ENCODE measurements around the gene TMEM43. TPM values are rescaled to one million over a fixed set of nuclear protein-coding genes. Genes with fewer than 3 reads are reported as not detected.

Gene TMEM43
- total RNA-seq, 1 experiment from 2014 or later = 120 TPM

GRCh38 chr3:14144423-14145075, 19.7 kb downstream of the TMEM43 start:
- Mint-ChIP-seq H3K27me3 (ENCODE audit: insufficient read depth, unreplicated experiment) (no peaks in the 10 kb centered on the region), H3K4me1 (ENCODE audit: insufficient read depth, unreplicated experiment) (peaks cover 46% of the 10 kb centered on the region), H3K27ac (ENCODE audit: low read depth, unreplicated experiment) (peak overlapping the region; percentile 99), H3K4me3 (ENCODE audit: unreplicated experiment) (peak overlapping the region; percentile 65), H3K9me3 (ENCODE audit: unreplicated experiment) (no peaks in the 10 kb centered on the region), H3K36me3 (ENCODE audit: insufficient read depth, unreplicated experiment) (peaks cover 70% of the 10 kb centered on the region)
- peak; percentile 97 for DNase-seq (ENCODE audit: unreplicated experiment)
- intact Hi-C loops (cut with micrococcal nuclease) = loop anchor here (1.0 to 5.0 kb wide), 2 partner anchors 19 to 33 kb away; partner anchors contain the start of genes LSM3, TMEM43 and XPC
- no peak for TF ChIP-seq CTCF (IDR thresholded peaks at IDR 0.05; ENCODE audit: unreplicated experiment)
- BruUV-seq (replicated peaks) = TSS peak; percentile 26
- ChIA-PET POLR2A (interaction anchor here (0.6 to 11.5 kb wide), 23 partner anchors 8 to 803 kb away, joined by 3 to 294 read pairs (median 7); partner anchors contain the start of genes CHCHD4, LSM3, NR2C2 and TMEM43), CTCF (interaction anchor here (0.6 to 1.9 kb wide), 10 partner anchors 21 to 318 kb away, joined by 3 to 6 read pairs (median 4); partner anchors contain the start of gene LSM3)

- TF ChIP-seq CTCF (IDR thresholded peaks at IDR 0.05; ENCODE audit: unreplicated experiment) = no peak
- CTCF ChIA-PET = interaction anchor here (0.6 to 1.9 kb wide), 12 partner anchors 25 to 1185 kb away, joined by 3 to 6 read pairs (median 4); partner anchors contain the start of gene LSM3
- H3K27me3 Mint-ChIP-seq (ENCODE audit: insufficient read depth, unreplicated experiment) = no peaks in the 10 kb centered on the region
- H3K36me3 Mint-ChIP-seq (ENCODE audit: insufficient read depth, unreplicated experiment) = peaks cover 70% of the 10 kb centered on the region
- peak overlapping the region; percentile 65 for H3K4me3 Mint-ChIP-seq (ENCODE audit: unreplicated experiment)
- POLR2A ChIA-PET = interaction anchor here (0.6 to 11.5 kb wide), 20 partner anchors 8 to 268 kb away, joined by 3 to 294 read pairs (median 8); partner anchors contain the start of genes CHCHD4, LSM3, TMEM43 and XPC
- H3K4me1 Mint-ChIP-seq (ENCODE audit: insufficient read depth, unreplicated experiment) = peaks cover 44% of the 10 kb centered on the region
- no peaks in the 10 kb centered on the region for H3K9me3 Mint-ChIP-seq (ENCODE audit: unreplicated experiment)
- peak overlapping the region; percentile 99 for H3K27ac Mint-ChIP-seq (ENCODE audit: low read depth, unreplicated experiment)
- intact Hi-C loops (cut with micrococcal nuclease) = no loop called here
- BruUV-seq (replicated peaks) = TSS peak; percentile 41
- DNase-seq (ENCODE audit: unreplicated experiment) = no peak
These were observed 20.4 kb downstream of the TMEM43 start for GRCh38 chr3:14145236-14145635.

- Mint-ChIP-seq H3K9me3 (ENCODE audit: unreplicated experiment) (no peaks in the 10 kb centered on the region), H3K4me1 (ENCODE audit: insufficient read depth, unreplicated experiment) (peaks cover 38% of the 10 kb centered on the region), H3K4me3 (ENCODE audit: unreplicated experiment) (no peak overlapping the region), H3K27me3 (ENCODE audit: insufficient read depth, unreplicated experiment) (no peaks in the 10 kb centered on the region), H3K36me3 (ENCODE audit: insufficient read depth, unreplicated experiment) (peaks cover 70% of the 10 kb centered on the region), H3K27ac (ENCODE audit: low read depth, unreplicated experiment) (peak overlapping the region; percentile 99)
- intact Hi-C loops (cut with micrococcal nuclease) = no loop called here
- CTCF ChIA-PET = interaction anchor here (0.6 to 1.9 kb wide), 9 partner anchors 19 to 1184 kb away, joined by 3 to 6 read pairs (median 4); no protein-coding TSS in a partner anchor
- POLR2A ChIA-PET = interaction anchor here (0.6 to 11.5 kb wide), 14 partner anchors 9 to 255 kb away, joined by 3 to 294 read pairs (median 10); partner anchors contain the start of genes CHCHD4, LSM3, TMEM43 and XPC
- DNase-seq (ENCODE audit: unreplicated experiment) = no peak
- TF ChIP-seq CTCF (IDR thresholded peaks at IDR 0.05; ENCODE audit: unreplicated experiment) = no peak
- BruUV-seq (replicated peaks) = no TSS peak
These were observed 21.0 kb downstream of the TMEM43 start for GRCh38 chr3:14145670-14146380.
